Measurements from ENCODE around the gene RGS6. TPM values are rescaled to one million over a fixed set of nuclear protein-coding genes. Genes with fewer than 3 reads are reported as not detected.

The RGS6 gene
- total RNA-seq, 1 experiment from 2014 or later: not detected

- Histone ChIP-seq H3K27me3 (ENCODE audit: low read length) (peaks cover 83% of the 10 kb centered on the region), H3K9ac (ENCODE audit: low read length) (no peak overlapping the region), H3K4me2 (ENCODE audit: low read length) (no peak overlapping the region), H4K20me1 (ENCODE audit: low read length) (no peaks in the 10 kb centered on the region), H3F3A (ENCODE audit: low read length, unreplicated experiment) (no peaks in the 10 kb centered on the region), H3K9me3 (ENCODE audit: low read length) (no peaks in the 10 kb centered on the region), H3K9me2 (replicated peaks; ENCODE audit: low read length) (no peaks in the 10 kb centered on the region), H3K79me2 (ENCODE audit: low read length) (no peaks in the 10 kb centered on the region), H3K4me1 (ENCODE audit: insufficient read depth, low read length) (no peaks in the 10 kb centered on the region), H3K27ac (ENCODE audit: low read length) (no peak overlapping the region), H3K4me3 (ENCODE audit: low read length) (no peak overlapping the region), H2AFZ (ENCODE audit: low read length) (no peak overlapping the region), H3K36me3 (ENCODE audit: low read depth, low read length) (no peaks in the 10 kb centered on the region)
- ChIA-PET POLR2A (ENCODE audit: unreplicated experiment) (no interaction called here), CTCF (no interaction called here)
- intact Hi-C loops (cut with micrococcal nuclease): no loop called here
- TF ChIP-seq CTCF (conservative IDR thresholded peaks at IDR 0.05; ENCODE audit: low read depth, low read length) (peak; percentile 86), EZH2 (IDR thresholded peaks at IDR 0.05; ENCODE audit: low read length, unreplicated experiment) (no peak)
- ATAC-seq: peak; percentile 64
- no TSS peak for BruUV-seq (replicated peaks)
- DNase-seq: peak; percentile 34
Observed at GRCh38 chr14:72104011-72104613, 171.9 kb downstream of the RGS6 start.

GRCh38 chr14:72111911-72112310 lies 179.7 kb downstream of the RGS6 start:
- TF ChIP-seq EZH2 (IDR thresholded peaks at IDR 0.05; ENCODE audit: low read length, unreplicated experiment) (no peak), EZH2phosphoT487 (IDR thresholded peaks at IDR 0.05; ENCODE audit: borderline replicate concordance, low read length) (no peak), CTCF (conservative IDR thresholded peaks at IDR 0.05; ENCODE audit: low read depth, low read length) (no peak)
- intact Hi-C loops (cut with micrococcal nuclease): no loop called here

GRCh38 chr14:72118841-72119240 lies 186.6 kb downstream of the RGS6 start:
- POLR2A ChIA-PET (ENCODE audit: unreplicated experiment): interaction anchor here (0.6 kb wide), 1 partner anchor 16 kb away, joined by 3 read pairs; no protein-coding TSS in a partner anchor
- TF ChIP-seq EZH2 (IDR thresholded peaks at IDR 0.05; ENCODE audit: low read length, unreplicated experiment): no peak
- TF ChIP-seq CTCF (conservative IDR thresholded peaks at IDR 0.05; ENCODE audit: low read depth, low read length): no peak
- TF ChIP-seq EZH2phosphoT487 (IDR thresholded peaks at IDR 0.05; ENCODE audit: borderline replicate concordance, low read length): no peak
- H3K9me3 ChIP-seq (ENCODE audit: low read length): no peaks in the 10 kb centered on the region
- H3K79me2 ChIP-seq (ENCODE audit: low read length): no peaks in the 10 kb centered on the region
- DNase-seq: no peak
- H4K20me1 ChIP-seq (ENCODE audit: low read length): no peaks in the 10 kb centered on the region
- H3K4me2 ChIP-seq (ENCODE audit: low read length): no peak overlapping the region
- BruUV-seq (replicated peaks): no TSS peak
- no peak overlapping the region for H3K4me3 ChIP-seq (ENCODE audit: low read length)
- intact Hi-C loops (cut with micrococcal nuclease): no loop called here
- ATAC-seq: no peak
- H3K9me2 ChIP-seq (replicated peaks; ENCODE audit: low read length): no peaks in the 10 kb centered on the region
- no peaks in the 10 kb centered on the region for H3K36me3 ChIP-seq (ENCODE audit: low read depth, low read length)
- H3K27ac ChIP-seq (ENCODE audit: low read length): no peak overlapping the region
- CTCF ChIA-PET: no interaction called here
- H3K9ac ChIP-seq (ENCODE audit: low read length): no peak overlapping the region
- no peak overlapping the region for H2AFZ ChIP-seq (ENCODE audit: low read length)
- H3F3A ChIP-seq (ENCODE audit: low read length, unreplicated experiment): no peaks in the 10 kb centered on the region
- peaks cover 66% of the 10 kb centered on the region for H3K27me3 ChIP-seq (ENCODE audit: low read length)
- H3K4me1 ChIP-seq (ENCODE audit: insufficient read depth, low read length): no peaks in the 10 kb centered on the region

More at GRCh38 chr14:72111911-72112310, 179.7 kb downstream of the RGS6 start:
- DNase-seq (no peak), ATAC-seq (no peak)
- no peaks in the 10 kb centered on the region for H3K36me3 ChIP-seq (ENCODE audit: low read depth, low read length)
- no peak overlapping the region for H3K4me2 ChIP-seq (ENCODE audit: low read length)
- no TSS peak for BruUV-seq (replicated peaks)
- H3K27ac ChIP-seq (ENCODE audit: low read length): no peak overlapping the region
- ChIA-PET CTCF (no interaction called here), POLR2A (ENCODE audit: unreplicated experiment) (no interaction called here)
- no peaks in the 10 kb centered on the region for H3K9me3 ChIP-seq (ENCODE audit: low read length)
- H3F3A ChIP-seq (ENCODE audit: low read length, unreplicated experiment): no peaks in the 10 kb centered on the region
- H4K20me1 ChIP-seq (ENCODE audit: low read length): no peaks in the 10 kb centered on the region
- no peak overlapping the region for H3K4me3 ChIP-seq (ENCODE audit: low read length)
- no peak overlapping the region for H3K9ac ChIP-seq (ENCODE audit: low read length)
- H3K4me1 ChIP-seq (ENCODE audit: insufficient read depth, low read length): no peaks in the 10 kb centered on the region
- H3K79me2 ChIP-seq (ENCODE audit: low read length): no peaks in the 10 kb centered on the region
- peaks cover 81% of the 10 kb centered on the region for H3K27me3 ChIP-seq (ENCODE audit: low read length)
- no peaks in the 10 kb centered on the region for H3K9me2 ChIP-seq (replicated peaks; ENCODE audit: low read length)
- no peak overlapping the region for H2AFZ ChIP-seq (ENCODE audit: low read length)
